ENCODE data around the gene MISP. TPM values are rescaled to one million over a fixed set of nuclear protein-coding genes. Genes with fewer than 3 reads are reported as not detected.

The MISP gene
- total and polyA plus RNA-seq, 7 donors = 0.08 to 0.13 (median 0.09) TPM; not detected in 4

GRCh38 chr19:751501-752341 lies 809 bp downstream of the MISP start:
- TF ChIP-seq, protein P1, sequence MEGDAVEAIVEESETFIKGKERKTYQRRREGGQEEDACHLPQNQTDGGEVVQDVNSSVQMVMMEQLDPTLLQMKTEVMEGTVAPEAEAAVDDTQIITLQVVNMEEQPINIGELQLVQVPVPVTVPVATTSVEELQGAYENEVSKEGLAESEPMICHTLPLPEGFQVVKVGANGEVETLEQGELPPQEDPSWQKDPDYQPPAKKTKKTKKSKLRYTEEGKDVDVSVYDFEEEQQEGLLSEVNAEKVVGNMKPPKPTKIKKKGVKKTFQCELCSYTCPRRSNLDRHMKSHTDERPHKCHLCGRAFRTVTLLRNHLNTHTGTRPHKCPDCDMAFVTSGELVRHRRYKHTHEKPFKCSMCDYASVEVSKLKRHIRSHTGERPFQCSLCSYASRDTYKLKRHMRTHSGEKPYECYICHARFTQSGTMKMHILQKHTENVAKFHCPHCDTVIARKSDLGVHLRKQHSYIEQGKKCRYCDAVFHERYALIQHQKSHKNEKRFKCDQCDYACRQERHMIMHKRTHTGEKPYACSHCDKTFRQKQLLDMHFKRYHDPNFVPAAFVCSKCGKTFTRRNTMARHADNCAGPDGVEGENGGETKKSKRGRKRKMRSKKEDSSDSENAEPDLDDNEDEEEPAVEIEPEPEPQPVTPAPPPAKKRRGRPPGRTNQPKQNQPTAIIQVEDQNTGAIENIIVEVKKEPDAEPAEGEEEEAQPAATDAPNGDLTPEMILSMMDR (IDR thresholded peaks at IDR 0.05) = no peak
- Histone ChIP-seq H3K4me1 (no peaks in the 10 kb centered on the region), H3K27me3 (ENCODE audit: insufficient read depth in 3 of 3, low read length in 2 of 3) (peaks cover 0 to 25% (median 12%) of the 10 kb centered on the region in 3 donors), H3K9me3 (no peaks in the 10 kb centered on the region), H3K27ac (no peak overlapping the region), H3K36me3 (ENCODE audit: insufficient read depth in 1 of 2, low read depth in 1 of 2) (no peaks in the 10 kb centered on the region), H3K4me3 (no peak overlapping the region)
- DNase-seq = peak in 1 of 2 donors; percentile 47
- ATAC-seq = no peak
- intact Hi-C loops (cut with DNase I) = no loop called here
- WGBS, 3 donors = 66 to 70% (median 68%) methylated on average over 30 of the region's 30 CpGs

DNA sequence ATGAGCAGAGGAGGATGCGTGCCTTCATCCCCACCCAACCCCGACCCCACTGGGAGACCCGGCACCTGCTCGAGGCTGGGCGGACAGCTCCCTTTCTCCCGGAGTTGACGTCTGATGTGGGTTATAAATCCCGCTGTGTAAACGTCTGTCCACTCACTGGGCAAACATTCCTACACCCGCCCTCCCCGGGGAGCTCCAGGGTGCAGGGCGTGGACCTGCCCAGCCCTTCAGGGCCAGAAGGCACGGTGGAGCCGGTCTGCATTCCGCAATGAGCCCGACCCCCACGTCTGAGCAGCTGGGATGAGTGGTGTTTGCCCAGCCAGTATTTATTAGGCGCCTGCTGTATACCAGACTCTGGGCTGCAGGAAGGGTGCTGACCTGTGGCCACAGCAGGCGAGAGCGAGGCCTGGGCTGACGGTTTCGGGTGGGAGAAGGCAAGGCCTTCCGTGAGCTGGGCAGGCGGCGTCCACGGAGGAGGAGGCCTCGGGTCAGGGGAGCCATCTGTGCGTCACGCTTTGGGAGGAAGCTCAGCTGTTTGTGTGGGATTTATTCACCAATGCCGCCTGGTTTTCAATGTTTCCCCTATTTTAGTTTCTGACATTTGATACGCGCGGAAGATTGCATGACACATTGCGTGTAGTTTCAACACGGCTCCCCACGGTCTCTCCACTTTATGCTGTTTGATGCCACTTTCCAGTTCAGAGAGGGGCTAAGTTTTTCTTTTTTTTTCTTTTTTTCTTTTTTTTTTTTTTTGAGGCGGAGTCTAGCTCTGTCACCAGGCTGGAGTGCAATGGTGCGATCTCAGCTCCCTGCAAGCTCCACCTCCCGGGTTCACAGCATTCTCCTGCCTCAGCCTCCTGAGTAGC lies 2.0 kb downstream of the MISP start:
- DNase-seq (peak; percentile 61 to 77), ATAC-seq (peak in 3 of 4 donors; percentile 19 to 70 (median 48))
- no peak overlapping the region for H3K4me3 ChIP-seq
- no peaks in the 10 kb centered on the region for H3K9me3 ChIP-seq
- peaks cover 0 to 25% (median 12%) of the 10 kb centered on the region in 3 donors for H3K27me3 ChIP-seq (ENCODE audit: insufficient read depth in 3 of 3, low read length in 2 of 3)
- intact Hi-C loops (cut with DNase I) = no loop called here
- TF ChIP-seq, protein P1 (IDR thresholded peaks at IDR 0.05) = no peak
- H3K4me1 ChIP-seq = no peaks in the 10 kb centered on the region
- WGBS, 3 donors = 17 to 24% (median 19%) methylated on average over 37 to 39 of the region's 39 CpGs
- no peak overlapping the region for H3K27ac ChIP-seq
- H3K36me3 ChIP-seq (ENCODE audit: insufficient read depth in 1 of 2, low read depth in 1 of 2) = no peaks in the 10 kb centered on the region

GRCh38 chr19:754530-754929 lies 3.6 kb downstream of the MISP start:
- Histone ChIP-seq H3K9me3 (peaks cover 8% of the 10 kb centered on the region), H3K4me1 (no peaks in the 10 kb centered on the region), H3K27ac (no peak overlapping the region), H3K27me3 (ENCODE audit: insufficient read depth in 3 of 3, low read length in 2 of 3) (peaks cover 0 to 23% (median 12%) of the 10 kb centered on the region in 3 donors), H3K4me3 (no peak overlapping the region), H3K36me3 (ENCODE audit: insufficient read depth in 1 of 2, low read depth in 1 of 2) (no peaks in the 10 kb centered on the region)
- intact Hi-C loops (cut with DNase I) = no loop called here
- 89 to 90% (median 89%) methylated on average over 9 of the region's 9 CpGs for WGBS, 3 donors
- no peak for DNase-seq
- TF ChIP-seq, protein P1 (IDR thresholded peaks at IDR 0.05) = no peak
- no peak for ATAC-seq

- DNase-seq = no peak
- intact Hi-C loops (cut with DNase I) = no loop called here
- H3K36me3 ChIP-seq (ENCODE audit: insufficient read depth in 1 of 2, low read depth in 1 of 2) = no peaks in the 10 kb centered on the region
- no peak for ATAC-seq
- no peak overlapping the region for H3K4me3 ChIP-seq
- H3K27me3 ChIP-seq (ENCODE audit: insufficient read depth in 3 of 3, low read length in 2 of 3) = peaks cover 0 to 23% (median 10%) of the 10 kb centered on the region in 3 donors
- H3K4me1 ChIP-seq = no peaks in the 10 kb centered on the region
- H3K9me3 ChIP-seq = peaks cover 8% of the 10 kb centered on the region
- no peak overlapping the region for H3K27ac ChIP-seq
- TF ChIP-seq, protein P1 (IDR thresholded peaks at IDR 0.05) = no peak
- WGBS, 3 donors = 79 to 86% (median 85%) methylated on average over 15 of the region's 15 CpGs
Measured at GRCh38 chr19:755063-755462, 4.2 kb downstream of the MISP start.
